ENCODE data around the gene COL21A1.
"Not testable (repeated sequence)": the region's sequence is repeated elsewhere in the genome, so short reads cannot be mapped to it uniquely, and the experiment has no call there.

The COL21A1 gene

GRCh38 chr6:56047931-56048540 is 199.3 kb downstream of the COL21A1 start:
- DNase-seq (ENCODE audit: low read depth) = no peak

- DNase-seq (ENCODE audit: low read depth) = no peak
Observed at GRCh38 chr6:56046576-56046975, 200.8 kb downstream of the COL21A1 start.

GRCh38 chr6:56043761-56044160 is 203.6 kb downstream of the COL21A1 start:
- DNase-seq (ENCODE audit: low read depth) = no peak

- DNase-seq (ENCODE audit: low read depth) = no peak
Observed at GRCh38 chr6:56043076-56043475, 204.3 kb downstream of the COL21A1 start.

GRCh38 chr6:56041591-56041990 is 205.8 kb downstream of the COL21A1 start:
- no peak for DNase-seq (ENCODE audit: low read depth)

- DNase-seq (ENCODE audit: low read depth) = no peak
Observed at GRCh38 chr6:56040889-56041301, 206.5 kb downstream of the COL21A1 start.

GRCh38 chr6:56040223-56040622 is 207.2 kb downstream of the COL21A1 start:
- no peak for DNase-seq (ENCODE audit: low read depth)

- no peak for DNase-seq (ENCODE audit: low read depth)
Observed at GRCh38 chr6:56038764-56039163, 208.6 kb downstream of the COL21A1 start.

GRCh38 chr6:56037601-56038000 is 209.8 kb downstream of the COL21A1 start:
- DNase-seq (ENCODE audit: low read depth) = no peak

- DNase-seq (ENCODE audit: low read depth) = no peak
Observed at GRCh38 chr6:56036916-56037600, 210.3 kb downstream of the COL21A1 start.

- DNase-seq (ENCODE audit: low read depth) = no peak
Observed at GRCh38 chr6:56033401-56033800, 214.0 kb downstream of the COL21A1 start.

GRCh38 chr6:56032715-56033260 is 214.6 kb downstream of the COL21A1 start:
- DNase-seq (ENCODE audit: low read depth) = no peak

GRCh38 chr6:56027865-56028264 is 219.5 kb downstream of the COL21A1 start:
- DNase-seq (ENCODE audit: low read depth) = no peak

- DNase-seq (ENCODE audit: low read depth) = no peak
Observed at GRCh38 chr6:56026455-56027180, 220.8 kb downstream of the COL21A1 start.

- DNase-seq (ENCODE audit: low read depth) = no peak
Observed at GRCh38 chr6:56025795-56026194, 221.6 kb downstream of the COL21A1 start.

GRCh38 chr6:56024931-56025330 is 222.4 kb downstream of the COL21A1 start:
- no peak for DNase-seq (ENCODE audit: low read depth)

- no peak for DNase-seq (ENCODE audit: low read depth)
Observed at GRCh38 chr6:56023829-56024228, 223.6 kb downstream of the COL21A1 start.

- DNase-seq (ENCODE audit: low read depth) = no peak
Observed at GRCh38 chr6:56022678-56023077, 224.7 kb downstream of the COL21A1 start.

GRCh38 chr6:56021943-56022342 is 225.4 kb downstream of the COL21A1 start:
- DNase-seq (ENCODE audit: low read depth) = no peak

- DNase-seq (ENCODE audit: low read depth) = no peak
Observed at GRCh38 chr6:56019973-56020372, 227.4 kb downstream of the COL21A1 start.

GRCh38 chr6:56017198-56017597 is 230.2 kb downstream of the COL21A1 start:
- DNase-seq (ENCODE audit: low read depth) = no peak

- not testable (repeated sequence) for DNase-seq (ENCODE audit: low read depth)
Observed at GRCh38 chr6:56014039-56014438, 233.3 kb downstream of the COL21A1 start.

- no peak for DNase-seq (ENCODE audit: low read depth)
Observed at GRCh38 chr6:56009636-56010035, 237.7 kb downstream of the COL21A1 start.

All from activated T-helper 1 cell treated with Interleukin-2 at 50 U/mL for 16 hours (primary cell).